Liver (tissue), 3 donors: Measurements from ENCODE around the gene ACP4.
"Not testable (repeated sequence)": the region's sequence is repeated elsewhere in the genome, so short reads cannot be mapped to it uniquely, and the experiment has no call there.

Experiments used
- ATF3 ChIP-seq: IDR thresholded peaks from 2 replicates; pipeline ENCODE4 v1.6.1; 2016; ENCODE audit warnings: antibody characterized with exemption
- CTCF ChIP-seq: fragments of 150-350 bp; IDR thresholded peaks from 2 replicates; pipeline ENCODE4 v1.5.1; 2017; ENCODE audit warnings: improper control_type of control experiment, low read depth, low read length; ENCODE audit not compliant: missing input control
- FOXA1 ChIP-seq: IDR thresholded peaks from 2 replicates; pipeline ENCODE4 v1.6.1; 2016; ENCODE audit warnings: antibody characterized with exemption
- GABPA ChIP-seq, 2 donors: IDR thresholded peaks in 1 of 2; conservative IDR thresholded peaks in 1 of 2; 2 replicates each; pipeline ENCODE4 v1.6.1; 2016; ENCODE audit warnings: antibody characterized with exemption in 2 of 2, mild to moderate bottlenecking in 1 of 2, moderate library complexity in 1 of 2
- RXRA ChIP-seq, 2 donors: IDR thresholded peaks; 2 replicates each; pipeline ENCODE4 v1.6.1; 2017 to 2018; ENCODE audit warnings: antibody characterized with exemption in 2 of 2, mild to moderate bottlenecking in 1 of 2
- SP1 ChIP-seq: IDR thresholded peaks from 2 replicates; pipeline ENCODE4 v1.6.1; 2018; ENCODE audit warnings: antibody characterized with exemption, mild to moderate bottlenecking
- TAF1 ChIP-seq: conservative IDR thresholded peaks from 2 replicates; pipeline ENCODE4 v1.6.1; 2016; ENCODE audit warnings: antibody characterized with exemption, mild to moderate bottlenecking
- YY1 ChIP-seq: IDR thresholded peaks from 2 replicates; pipeline ENCODE4 v1.6.1; 2016; ENCODE audit warnings: antibody characterized with exemption, mild to moderate bottlenecking
- ZBTB33 ChIP-seq: IDR thresholded peaks from 2 replicates; pipeline ENCODE4 v1.6.1; 2016; ENCODE audit warnings: antibody characterized with exemption
- TF ChIP-seq, protein P1 (sequence below): IDR thresholded peaks from 2 replicates; pipeline ENCODE4 v1.6.1; 2016; ENCODE audit warnings: antibody characterized with exemption
- TF ChIP-seq, protein P2 (sequence below): IDR thresholded peaks from 2 replicates; pipeline ENCODE4 v1.6.1; 2016; ENCODE audit warnings: antibody characterized with exemption, mild to moderate bottlenecking
- donor health status: healthy.
- donor health status: healthy.

- TF ChIP-seq, protein P1, sequence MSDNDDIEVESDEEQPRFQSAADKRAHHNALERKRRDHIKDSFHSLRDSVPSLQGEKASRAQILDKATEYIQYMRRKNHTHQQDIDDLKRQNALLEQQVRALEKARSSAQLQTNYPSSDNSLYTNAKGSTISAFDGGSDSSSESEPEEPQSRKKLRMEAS, result not testable (repeated sequence)
- not testable (repeated sequence) for TF ChIP-seq CTCF; TAF1; YY1; ZBTB33; SP1; RXRA (IDR thresholded peaks at IDR 0.05); GABPA (IDR thresholded peaks at IDR 0.05 in 1 of 2, conservative IDR thresholded peaks at IDR 0.05 in 1 of 2); ATF3; FOXA1
- TF ChIP-seq, protein P2, sequence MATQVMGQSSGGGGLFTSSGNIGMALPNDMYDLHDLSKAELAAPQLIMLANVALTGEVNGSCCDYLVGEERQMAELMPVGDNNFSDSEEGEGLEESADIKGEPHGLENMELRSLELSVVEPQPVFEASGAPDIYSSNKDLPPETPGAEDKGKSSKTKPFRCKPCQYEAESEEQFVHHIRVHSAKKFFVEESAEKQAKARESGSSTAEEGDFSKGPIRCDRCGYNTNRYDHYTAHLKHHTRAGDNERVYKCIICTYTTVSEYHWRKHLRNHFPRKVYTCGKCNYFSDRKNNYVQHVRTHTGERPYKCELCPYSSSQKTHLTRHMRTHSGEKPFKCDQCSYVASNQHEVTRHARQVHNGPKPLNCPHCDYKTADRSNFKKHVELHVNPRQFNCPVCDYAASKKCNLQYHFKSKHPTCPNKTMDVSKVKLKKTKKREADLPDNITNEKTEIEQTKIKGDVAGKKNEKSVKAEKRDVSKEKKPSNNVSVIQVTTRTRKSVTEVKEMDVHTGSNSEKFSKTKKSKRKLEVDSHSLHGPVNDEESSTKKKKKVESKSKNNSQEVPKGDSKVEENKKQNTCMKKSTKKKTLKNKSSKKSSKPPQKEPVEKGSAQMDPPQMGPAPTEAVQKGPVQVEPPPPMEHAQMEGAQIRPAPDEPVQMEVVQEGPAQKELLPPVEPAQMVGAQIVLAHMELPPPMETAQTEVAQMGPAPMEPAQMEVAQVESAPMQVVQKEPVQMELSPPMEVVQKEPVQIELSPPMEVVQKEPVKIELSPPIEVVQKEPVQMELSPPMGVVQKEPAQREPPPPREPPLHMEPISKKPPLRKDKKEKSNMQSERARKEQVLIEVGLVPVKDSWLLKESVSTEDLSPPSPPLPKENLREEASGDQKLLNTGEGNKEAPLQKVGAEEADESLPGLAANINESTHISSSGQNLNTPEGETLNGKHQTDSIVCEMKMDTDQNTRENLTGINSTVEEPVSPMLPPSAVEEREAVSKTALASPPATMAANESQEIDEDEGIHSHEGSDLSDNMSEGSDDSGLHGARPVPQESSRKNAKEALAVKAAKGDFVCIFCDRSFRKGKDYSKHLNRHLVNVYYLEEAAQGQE, result not testable (repeated sequence)
Measured at GRCh38 chr19:50756244-50756643, 34.0 kb upstream of the ACP4 start.
